ENCODE measurements around the gene UEVLD.

The UEVLD gene

GRCh38 chr11:18526521-18527296, 61.8 kb downstream of the UEVLD start, which contains the start of gene TSG101:
Gene TSG101, minus strand, starts transcription at chr11:18526942. Its CDS starts 126 bp downstream, at chr11:18526816.
- Mint-ChIP-seq H3K4me1 (peaks cover 31% of the 10 kb centered on the region), H3K27ac (peak within 1 kb of the TSS; percentile 98 to 99 (median 99)), H3K36me3 (ENCODE audit: low read depth) (peaks cover 26% of the 10 kb centered on the region), H3K4me3 (peak within 1 kb of the TSS; percentile 100), H3K9me3 (no peaks in the 10 kb centered on the region), H3K27me3 (ENCODE audit: low read depth) (no peaks in the 10 kb centered on the region)
- no peak for TF ChIP-seq CTCF (IDR thresholded peaks at IDR 0.05; ENCODE audit: unreplicated experiment in 3 of 3)

- peaks cover 31% of the 10 kb centered on the region for H3K4me1 Mint-ChIP-seq
- no peak for TF ChIP-seq CTCF (IDR thresholded peaks at IDR 0.05; ENCODE audit: unreplicated experiment in 3 of 3)
- peak overlapping the region; percentile 100 for H3K4me3 Mint-ChIP-seq
- H3K27ac Mint-ChIP-seq, result peak overlapping the region; percentile 98 to 99 (median 99)
- H3K9me3 Mint-ChIP-seq, result no peaks in the 10 kb centered on the region
- H3K27me3 Mint-ChIP-seq (ENCODE audit: low read depth), result no peaks in the 10 kb centered on the region
- H3K36me3 Mint-ChIP-seq (ENCODE audit: low read depth), result peaks cover 23% of the 10 kb centered on the region
Observed at GRCh38 chr11:18526130-18526520, 62.4 kb downstream of the UEVLD start.

GRCh38 chr11:18524248-18524647, 64.3 kb downstream of the UEVLD start:
- H3K4me1 Mint-ChIP-seq, result peaks cover 31% of the 10 kb centered on the region
- TF ChIP-seq CTCF (IDR thresholded peaks at IDR 0.05; ENCODE audit: unreplicated experiment in 3 of 3), result no peak
- no peaks in the 10 kb centered on the region for H3K27me3 Mint-ChIP-seq (ENCODE audit: low read depth)
- peak overlapping the region; percentile 36 to 63 (median 63) for H3K4me3 Mint-ChIP-seq
- peaks cover 21% of the 10 kb centered on the region for H3K36me3 Mint-ChIP-seq (ENCODE audit: low read depth)
- peak overlapping the region in 1 of 3 experiments; percentile 35 for H3K27ac Mint-ChIP-seq
- no peaks in the 10 kb centered on the region for H3K9me3 Mint-ChIP-seq

GRCh38 chr11:18523084-18523483, 65.5 kb downstream of the UEVLD start:
- peaks cover 30% of the 10 kb centered on the region for H3K4me1 Mint-ChIP-seq
- no peaks in the 10 kb centered on the region for H3K27me3 Mint-ChIP-seq (ENCODE audit: low read depth)
- H3K4me3 Mint-ChIP-seq, result no peak overlapping the region
- H3K36me3 Mint-ChIP-seq (ENCODE audit: low read depth), result peaks cover 21% of the 10 kb centered on the region
- H3K27ac Mint-ChIP-seq, result peak overlapping the region in 1 of 3 experiments; percentile 28
- no peak for TF ChIP-seq CTCF (IDR thresholded peaks at IDR 0.05; ENCODE audit: unreplicated experiment in 3 of 3)
- H3K9me3 Mint-ChIP-seq, result no peaks in the 10 kb centered on the region

GRCh38 chr11:18522388-18522787, 66.1 kb downstream of the UEVLD start:
- no peak overlapping the region for H3K4me3 Mint-ChIP-seq
- no peaks in the 10 kb centered on the region for H3K9me3 Mint-ChIP-seq
- peaks cover 23% of the 10 kb centered on the region for H3K4me1 Mint-ChIP-seq
- H3K36me3 Mint-ChIP-seq (ENCODE audit: low read depth), result peaks cover 21% of the 10 kb centered on the region
- TF ChIP-seq CTCF (IDR thresholded peaks at IDR 0.05; ENCODE audit: unreplicated experiment in 3 of 3), result no peak
- no peaks in the 10 kb centered on the region for H3K27me3 Mint-ChIP-seq (ENCODE audit: low read depth)
- H3K27ac Mint-ChIP-seq, result no peak overlapping the region

GRCh38 chr11:18521122-18521521, 67.4 kb downstream of the UEVLD start:
- Mint-ChIP-seq H3K27me3 (ENCODE audit: low read depth) (no peaks in the 10 kb centered on the region), H3K36me3 (ENCODE audit: low read depth) (peaks cover 21% of the 10 kb centered on the region), H3K4me1 (peaks cover 14% of the 10 kb centered on the region), H3K4me3 (no peak overlapping the region), H3K27ac (no peak overlapping the region), H3K9me3 (no peaks in the 10 kb centered on the region)
- no peak for TF ChIP-seq CTCF (IDR thresholded peaks at IDR 0.05; ENCODE audit: unreplicated experiment in 3 of 3)

Measured in nephron (organoid).